Measurements from ENCODE around the gene ANTXR2.
A peak's percentile ranks its signal among the peaks of the same experiment; 100 is the strongest.

Gene ANTXR2

GRCh38 chr4:80099671-80100070 is 26.6 kb upstream of the ANTXR2 start:
- Mint-ChIP-seq H3K27ac (no peak overlapping the region), H3K36me3 (ENCODE audit: low read depth) (no peaks in the 10 kb centered on the region), H3K4me3 (no peak overlapping the region), H3K27me3 (no peaks in the 10 kb centered on the region), H3K9me3 (no peaks in the 10 kb centered on the region), H3K4me1 (peaks cover 13% of the 10 kb centered on the region)
- no peak for DNase-seq
- no peak for ATAC-seq

- Mint-ChIP-seq H3K9me3 (no peaks in the 10 kb centered on the region), H3K4me1 (peaks cover 13% of the 10 kb centered on the region), H3K36me3 (ENCODE audit: low read depth) (no peaks in the 10 kb centered on the region), H3K4me3 (no peak overlapping the region), H3K27ac (peak overlapping the region; percentile 39), H3K27me3 (no peaks in the 10 kb centered on the region)
- no peak for DNase-seq
- no peak for ATAC-seq
These were observed 25.6 kb upstream of the ANTXR2 start for GRCh38 chr4:80098635-80099034.

DNA sequence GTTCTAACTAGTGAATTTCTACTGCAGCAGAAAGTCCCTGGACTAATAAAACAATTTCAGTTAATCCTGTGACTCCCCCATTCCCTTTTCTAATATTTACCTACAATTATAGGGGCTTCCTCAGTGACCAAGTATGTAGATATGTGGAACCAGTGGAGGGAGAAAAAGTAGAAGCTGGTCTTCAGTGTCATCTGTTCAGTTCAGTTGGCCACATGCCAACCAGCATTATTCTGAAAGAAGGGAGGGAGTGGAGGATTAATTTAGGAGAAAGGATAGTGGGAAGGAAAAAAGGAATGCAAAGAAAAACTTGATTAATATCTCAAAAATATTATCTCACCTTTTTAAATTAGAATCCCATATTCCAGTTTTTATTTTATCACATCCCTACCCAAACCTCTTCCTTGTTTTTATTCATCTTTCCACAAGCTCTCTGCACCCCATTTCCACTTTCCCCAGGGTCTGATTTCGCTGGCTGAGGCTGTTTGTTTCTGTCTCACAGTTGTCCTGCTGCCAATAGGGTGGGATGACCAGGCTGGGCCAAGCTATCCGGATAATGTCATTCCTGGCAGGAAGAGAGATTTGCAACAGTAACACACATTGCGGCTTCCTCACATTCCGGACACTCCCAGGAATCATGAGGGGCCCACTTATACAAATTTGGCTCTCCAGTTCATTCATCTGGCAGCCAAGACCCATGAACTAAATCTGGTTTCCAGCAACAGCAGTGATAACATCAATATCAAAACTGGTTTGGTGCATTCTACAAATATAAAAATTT is 24.6 kb upstream of the ANTXR2 start:
- H3K9me3 Mint-ChIP-seq, result no peaks in the 10 kb centered on the region
- H3K4me1 Mint-ChIP-seq, result peaks cover 16% of the 10 kb centered on the region
- no peaks in the 10 kb centered on the region for H3K36me3 Mint-ChIP-seq (ENCODE audit: low read depth)
- no peak for DNase-seq
- no peak for ATAC-seq
- H3K27ac Mint-ChIP-seq, result no peak overlapping the region
- no peak overlapping the region for H3K4me3 Mint-ChIP-seq
- peaks cover 2% of the 10 kb centered on the region for H3K27me3 Mint-ChIP-seq

DNA sequence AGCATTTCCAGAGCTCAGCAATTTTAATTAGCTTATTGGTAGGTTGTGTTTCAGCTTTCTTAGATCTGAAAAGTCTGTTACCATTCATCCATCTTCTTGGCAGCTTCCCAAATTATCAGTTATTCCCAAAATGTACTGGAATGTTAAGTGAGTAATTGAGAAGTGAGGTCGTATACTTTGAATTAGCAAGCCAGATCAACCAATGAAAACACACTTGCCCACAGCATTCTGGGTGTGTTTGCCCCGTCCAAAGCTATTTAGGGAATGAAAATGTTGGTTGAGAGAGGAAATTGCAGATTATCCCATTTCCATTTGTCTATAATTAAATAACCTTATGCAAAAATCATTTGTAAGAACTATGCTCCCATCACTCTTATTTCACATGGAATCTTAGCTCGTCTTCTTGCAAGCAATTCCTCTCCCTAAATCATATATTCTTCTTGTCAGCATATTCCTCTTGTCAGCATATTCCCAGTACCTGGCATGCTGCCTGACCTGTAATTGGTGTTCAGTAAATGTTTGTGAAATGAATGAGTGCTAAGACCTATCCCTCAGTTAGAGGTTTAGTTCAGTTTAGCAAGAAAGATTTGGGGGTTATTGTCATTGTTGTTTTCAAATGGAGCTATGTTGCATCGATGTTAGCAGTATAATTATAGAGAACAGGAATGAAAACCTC is 23.3 kb upstream of the ANTXR2 start:
- H3K4me3 Mint-ChIP-seq, result no peak overlapping the region
- H3K9me3 Mint-ChIP-seq, result no peaks in the 10 kb centered on the region
- H3K36me3 Mint-ChIP-seq (ENCODE audit: low read depth), result no peaks in the 10 kb centered on the region

GRCh38 chr4:80094191-80094590 is 21.2 kb upstream of the ANTXR2 start:
- no peak overlapping the region for H3K4me3 Mint-ChIP-seq
- ATAC-seq, result no peak
- no peaks in the 10 kb centered on the region for H3K36me3 Mint-ChIP-seq (ENCODE audit: low read depth)
- H3K27ac Mint-ChIP-seq, result no peak overlapping the region
- no peaks in the 10 kb centered on the region for H3K9me3 Mint-ChIP-seq
- peaks cover 2% of the 10 kb centered on the region for H3K27me3 Mint-ChIP-seq
- no peak for DNase-seq
- peaks cover 4% of the 10 kb centered on the region for H3K4me1 Mint-ChIP-seq

More for the DNA sequence above, 23.3 kb upstream of the ANTXR2 start:
- DNase-seq (no peak), ATAC-seq (no peak)
- peaks cover 2% of the 10 kb centered on the region for H3K27me3 Mint-ChIP-seq
- H3K4me1 Mint-ChIP-seq, result peaks cover 9% of the 10 kb centered on the region
- H3K27ac Mint-ChIP-seq, result no peak overlapping the region

GRCh38 chr4:80093563-80093962 is 20.5 kb upstream of the ANTXR2 start:
- Mint-ChIP-seq H3K27ac (no peak overlapping the region), H3K4me1 (peaks cover 4% of the 10 kb centered on the region), H3K27me3 (peaks cover 2% of the 10 kb centered on the region), H3K9me3 (no peaks in the 10 kb centered on the region), H3K36me3 (ENCODE audit: low read depth) (no peaks in the 10 kb centered on the region), H3K4me3 (no peak overlapping the region)
- DNase-seq (no peak), ATAC-seq (no peak)

GRCh38 chr4:80092847-80093246 is 19.8 kb upstream of the ANTXR2 start:
- no peak overlapping the region for H3K27ac Mint-ChIP-seq
- H3K36me3 Mint-ChIP-seq (ENCODE audit: low read depth), result no peaks in the 10 kb centered on the region
- no peak for ATAC-seq
- H3K27me3 Mint-ChIP-seq, result peaks cover 2% of the 10 kb centered on the region
- no peak for DNase-seq
- no peak overlapping the region for H3K4me3 Mint-ChIP-seq
- H3K4me1 Mint-ChIP-seq, result peaks cover 4% of the 10 kb centered on the region
- H3K9me3 Mint-ChIP-seq, result no peaks in the 10 kb centered on the region

- no peaks in the 10 kb centered on the region for H3K9me3 Mint-ChIP-seq
- H3K27ac Mint-ChIP-seq, result no peak overlapping the region
- no peak for DNase-seq
- no peak for ATAC-seq
- no peak overlapping the region for H3K4me3 Mint-ChIP-seq
- H3K36me3 Mint-ChIP-seq (ENCODE audit: low read depth), result no peaks in the 10 kb centered on the region
- H3K27me3 Mint-ChIP-seq, result peaks cover 2% of the 10 kb centered on the region
- peaks cover 4% of the 10 kb centered on the region for H3K4me1 Mint-ChIP-seq
These were observed 19.1 kb upstream of the ANTXR2 start for GRCh38 chr4:80092088-80092487.

GRCh38 chr4:80091688-80092087 is 18.7 kb upstream of the ANTXR2 start:
- no peak overlapping the region for H3K27ac Mint-ChIP-seq
- peaks cover 4% of the 10 kb centered on the region for H3K4me1 Mint-ChIP-seq
- DNase-seq (no peak), ATAC-seq (no peak)
- H3K9me3 Mint-ChIP-seq, result no peaks in the 10 kb centered on the region
- H3K27me3 Mint-ChIP-seq, result peaks cover 2% of the 10 kb centered on the region
- no peaks in the 10 kb centered on the region for H3K36me3 Mint-ChIP-seq (ENCODE audit: low read depth)
- no peak overlapping the region for H3K4me3 Mint-ChIP-seq

- H3K36me3 Mint-ChIP-seq (ENCODE audit: low read depth), result no peaks in the 10 kb centered on the region
- no peak overlapping the region for H3K4me3 Mint-ChIP-seq
- H3K27ac Mint-ChIP-seq, result no peak overlapping the region
- no peak for ATAC-seq
- H3K9me3 Mint-ChIP-seq, result no peaks in the 10 kb centered on the region
- no peak for DNase-seq
- H3K27me3 Mint-ChIP-seq, result peaks cover 2% of the 10 kb centered on the region
- H3K4me1 Mint-ChIP-seq, result peaks cover 4% of the 10 kb centered on the region
These were observed 18.2 kb upstream of the ANTXR2 start for GRCh38 chr4:80091184-80091583.

DNA sequence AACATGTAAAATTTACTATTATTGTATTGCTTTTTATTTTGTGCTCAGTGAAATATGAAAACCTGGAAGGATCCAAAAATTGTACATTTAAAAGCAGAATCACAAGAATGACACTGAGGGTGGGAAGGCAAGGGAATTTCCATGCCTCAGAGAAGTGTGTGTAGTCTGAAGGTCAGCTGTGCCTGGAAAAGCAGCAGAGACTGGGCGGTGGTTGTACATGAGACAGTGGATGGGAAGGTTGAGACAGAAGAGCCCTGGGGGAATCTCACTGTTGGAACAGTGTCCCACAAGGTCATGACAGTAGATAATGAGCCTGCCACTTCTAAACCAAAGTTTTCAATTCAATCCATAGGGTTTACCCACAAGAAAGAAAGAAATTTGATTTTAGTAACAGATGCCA is 17.1 kb upstream of the ANTXR2 start:
- Mint-ChIP-seq H3K27me3 (peaks cover 2% of the 10 kb centered on the region), H3K4me3 (no peak overlapping the region), H3K4me1 (peaks cover 4% of the 10 kb centered on the region), H3K36me3 (ENCODE audit: low read depth) (no peaks in the 10 kb centered on the region), H3K27ac (no peak overlapping the region), H3K9me3 (no peaks in the 10 kb centered on the region)
- no peak for ATAC-seq
- no peak for DNase-seq

DNA sequence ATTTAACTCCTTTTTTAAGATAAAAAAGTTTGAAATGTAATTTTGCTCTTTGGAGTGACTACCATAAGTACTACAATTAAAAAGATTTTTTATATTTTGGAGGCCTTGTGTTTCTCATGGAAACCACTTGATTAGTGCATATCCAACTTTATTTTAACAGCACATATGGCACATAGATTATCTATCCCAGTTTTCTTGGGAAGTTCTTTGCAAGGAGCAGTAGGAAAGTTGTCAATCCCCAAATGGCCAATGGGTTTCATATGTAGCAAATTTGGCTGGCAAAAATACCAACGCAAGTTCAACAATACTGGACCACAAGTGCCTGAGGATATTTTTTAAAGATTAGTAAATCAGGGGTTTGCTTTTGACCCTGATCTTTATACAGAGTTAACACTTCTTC is 15.4 kb upstream of the ANTXR2 start:
- H3K9me3 Mint-ChIP-seq, result no peaks in the 10 kb centered on the region
- no peaks in the 10 kb centered on the region for H3K36me3 Mint-ChIP-seq (ENCODE audit: low read depth)
- H3K27ac Mint-ChIP-seq, result no peak overlapping the region
- H3K27me3 Mint-ChIP-seq, result peaks cover 2% of the 10 kb centered on the region
- DNase-seq, result no peak
- ATAC-seq, result no peak
- H3K4me1 Mint-ChIP-seq, result peaks cover 4% of the 10 kb centered on the region
- H3K4me3 Mint-ChIP-seq, result no peak overlapping the region

DNA sequence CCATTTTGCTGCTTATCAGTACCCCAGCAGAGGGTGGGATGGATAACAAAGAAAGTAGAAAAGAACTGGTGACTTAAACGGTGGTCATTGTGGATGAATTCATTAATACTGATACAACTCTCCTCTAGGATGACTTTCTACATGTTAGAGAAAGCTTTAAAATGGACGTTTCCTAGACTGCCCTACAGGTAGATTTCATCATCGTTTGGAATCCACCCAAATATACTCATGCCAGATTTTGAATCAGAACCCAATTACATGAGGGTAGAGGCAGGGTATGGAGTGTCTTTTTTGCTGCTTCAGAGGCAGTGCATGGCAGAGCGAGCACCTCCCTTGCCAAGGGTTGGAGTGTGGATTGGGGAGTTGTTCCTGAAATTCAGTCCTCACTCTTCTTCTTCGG is 13.3 kb upstream of the ANTXR2 start:
- DNase-seq, result no peak
- no peaks in the 10 kb centered on the region for H3K9me3 Mint-ChIP-seq
- no peak overlapping the region for H3K4me3 Mint-ChIP-seq
- peaks cover 1% of the 10 kb centered on the region for H3K4me1 Mint-ChIP-seq
- no peaks in the 10 kb centered on the region for H3K36me3 Mint-ChIP-seq (ENCODE audit: low read depth)
- H3K27ac Mint-ChIP-seq, result no peak overlapping the region
- H3K27me3 Mint-ChIP-seq, result no peaks in the 10 kb centered on the region
- no peak for ATAC-seq

- peaks cover 1% of the 10 kb centered on the region for H3K4me1 Mint-ChIP-seq
- ATAC-seq, result no peak
- DNase-seq, result no peak
- no peak overlapping the region for H3K4me3 Mint-ChIP-seq
- no peaks in the 10 kb centered on the region for H3K27me3 Mint-ChIP-seq
- no peak overlapping the region for H3K27ac Mint-ChIP-seq
- no peaks in the 10 kb centered on the region for H3K9me3 Mint-ChIP-seq
- H3K36me3 Mint-ChIP-seq (ENCODE audit: low read depth), result no peaks in the 10 kb centered on the region
These were observed 12.1 kb upstream of the ANTXR2 start for GRCh38 chr4:80085081-80085480.

DNA sequence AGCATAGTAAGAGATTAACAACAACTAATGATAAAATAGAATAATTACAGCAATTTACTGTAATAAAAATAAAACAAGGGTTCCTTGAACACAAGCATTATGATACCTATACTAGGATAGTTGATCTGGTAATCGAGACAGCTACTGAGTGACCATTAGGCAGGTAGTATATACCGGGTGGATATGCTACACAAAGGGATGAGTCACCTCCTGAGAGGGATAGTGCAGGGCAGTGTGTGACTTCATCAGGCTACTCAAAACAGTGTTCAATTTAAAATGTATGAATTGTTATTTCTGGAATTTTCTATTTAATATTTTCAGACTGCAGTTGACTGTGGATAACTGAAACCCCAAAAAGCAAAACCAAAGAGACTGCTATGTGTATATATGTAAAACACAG is 9.7 kb upstream of the ANTXR2 start:
- Mint-ChIP-seq H3K4me3 (no peak overlapping the region), H3K4me1 (peaks cover 13% of the 10 kb centered on the region), H3K27me3 (no peaks in the 10 kb centered on the region), H3K27ac (no peak overlapping the region), H3K36me3 (ENCODE audit: low read depth) (no peaks in the 10 kb centered on the region), H3K9me3 (no peaks in the 10 kb centered on the region)
- DNase-seq (no peak), ATAC-seq (no peak)
